ENCODE data around the gene CLEC9A.

GRCh38 chr12:10001171-10001776, 29.2 kb upstream of the CLEC9A start:
- no peak for TF ChIP-seq EZH2 (IDR thresholded peaks at IDR 0.05; ENCODE audit: insufficient read depth, low read length)
- TF ChIP-seq, protein P1, sequence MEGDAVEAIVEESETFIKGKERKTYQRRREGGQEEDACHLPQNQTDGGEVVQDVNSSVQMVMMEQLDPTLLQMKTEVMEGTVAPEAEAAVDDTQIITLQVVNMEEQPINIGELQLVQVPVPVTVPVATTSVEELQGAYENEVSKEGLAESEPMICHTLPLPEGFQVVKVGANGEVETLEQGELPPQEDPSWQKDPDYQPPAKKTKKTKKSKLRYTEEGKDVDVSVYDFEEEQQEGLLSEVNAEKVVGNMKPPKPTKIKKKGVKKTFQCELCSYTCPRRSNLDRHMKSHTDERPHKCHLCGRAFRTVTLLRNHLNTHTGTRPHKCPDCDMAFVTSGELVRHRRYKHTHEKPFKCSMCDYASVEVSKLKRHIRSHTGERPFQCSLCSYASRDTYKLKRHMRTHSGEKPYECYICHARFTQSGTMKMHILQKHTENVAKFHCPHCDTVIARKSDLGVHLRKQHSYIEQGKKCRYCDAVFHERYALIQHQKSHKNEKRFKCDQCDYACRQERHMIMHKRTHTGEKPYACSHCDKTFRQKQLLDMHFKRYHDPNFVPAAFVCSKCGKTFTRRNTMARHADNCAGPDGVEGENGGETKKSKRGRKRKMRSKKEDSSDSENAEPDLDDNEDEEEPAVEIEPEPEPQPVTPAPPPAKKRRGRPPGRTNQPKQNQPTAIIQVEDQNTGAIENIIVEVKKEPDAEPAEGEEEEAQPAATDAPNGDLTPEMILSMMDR (IDR thresholded peaks at IDR 0.05; ENCODE audit: insufficient read depth, low read depth, low read length) = no peak

Data from astrocyte (in vitro differentiated cells and primary cell).